HG02763 (cell line): ENCODE measurements around the gene HOXC10.

Experiments
- ATAC-seq: cut with Tn5 transposase; IDR thresholded peaks from one replicate; pipeline ENCODE4 v1.9.1; 2021; ENCODE audit warnings: mild to moderate bottlenecking, moderate library complexity; ENCODE audit not compliant: unreplicated experiment

HOXC10 gene

GRCh38 chr12:53964315-53964713 is 20.6 kb upstream of the HOXC10 start:
- no peak for ATAC-seq

GRCh38 chr12:53965281-53966084 is 19.5 kb upstream of the HOXC10 start:
- ATAC-seq = no peak

- no peak for ATAC-seq
These were observed 18.9 kb upstream of the HOXC10 start for GRCh38 chr12:53966085-53966384.

DNA sequence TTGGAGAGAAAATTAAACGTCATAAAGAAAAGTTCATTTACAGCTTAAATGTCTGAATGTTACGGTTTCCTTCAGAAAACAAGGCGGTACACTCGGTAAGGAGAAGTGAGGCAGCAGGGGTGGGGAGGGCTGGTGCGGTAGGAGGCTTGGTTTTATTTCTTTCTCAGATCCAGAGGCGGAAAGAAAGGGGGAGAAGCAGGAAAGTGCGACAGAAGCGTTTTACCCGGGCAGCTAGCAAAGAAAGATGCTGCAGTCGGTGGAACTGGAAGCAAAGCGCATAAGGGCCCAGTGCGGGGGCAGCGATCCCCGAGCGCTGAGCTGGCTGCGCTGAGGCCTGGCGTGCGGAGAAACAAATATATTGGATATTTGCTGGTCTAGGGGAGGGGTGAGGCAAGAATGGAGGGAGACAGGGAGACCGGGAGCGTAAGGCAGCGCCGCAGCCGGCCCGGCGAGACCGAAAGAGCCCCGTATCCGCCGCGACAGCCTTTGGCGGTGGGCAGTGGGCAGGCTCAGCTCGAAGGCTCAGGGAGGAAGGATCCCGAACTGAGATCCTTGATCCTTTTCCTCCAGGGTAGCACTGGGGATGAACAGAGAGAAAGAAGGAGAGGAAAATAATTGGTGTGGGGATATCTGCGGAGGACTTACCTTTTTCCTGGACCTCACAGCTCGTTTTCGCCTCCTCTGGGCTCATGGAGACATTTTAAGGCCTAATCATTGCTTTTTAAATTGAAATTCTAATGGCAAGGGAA is 18.4 kb upstream of the HOXC10 start:
- ATAC-seq = no peak

DNA sequence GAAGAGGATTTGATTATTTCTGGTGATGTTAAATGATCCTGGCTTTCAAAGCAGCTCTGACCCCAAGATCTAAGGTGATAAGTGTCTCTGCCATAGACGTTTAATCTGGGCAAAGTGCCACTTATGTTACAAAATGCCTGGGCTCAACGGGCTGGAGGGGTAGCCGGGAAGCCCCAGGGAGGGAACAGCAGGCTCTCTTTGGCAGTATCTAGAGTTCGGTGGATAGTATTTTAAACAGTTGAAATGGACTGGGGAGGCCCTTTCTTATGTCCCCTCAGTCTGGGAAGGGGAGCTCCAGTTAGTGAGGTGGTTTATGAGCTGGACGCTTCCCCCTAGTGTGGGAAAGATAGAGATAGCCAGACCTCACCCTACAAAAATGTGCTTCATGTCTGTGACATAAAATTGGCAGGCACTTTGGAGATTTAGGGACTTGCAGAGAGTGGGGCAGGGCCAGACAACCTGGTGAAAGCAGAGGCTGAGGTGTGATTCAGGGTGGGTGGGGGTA is 17.5 kb upstream of the HOXC10 start:
- no peak for ATAC-seq

DNA sequence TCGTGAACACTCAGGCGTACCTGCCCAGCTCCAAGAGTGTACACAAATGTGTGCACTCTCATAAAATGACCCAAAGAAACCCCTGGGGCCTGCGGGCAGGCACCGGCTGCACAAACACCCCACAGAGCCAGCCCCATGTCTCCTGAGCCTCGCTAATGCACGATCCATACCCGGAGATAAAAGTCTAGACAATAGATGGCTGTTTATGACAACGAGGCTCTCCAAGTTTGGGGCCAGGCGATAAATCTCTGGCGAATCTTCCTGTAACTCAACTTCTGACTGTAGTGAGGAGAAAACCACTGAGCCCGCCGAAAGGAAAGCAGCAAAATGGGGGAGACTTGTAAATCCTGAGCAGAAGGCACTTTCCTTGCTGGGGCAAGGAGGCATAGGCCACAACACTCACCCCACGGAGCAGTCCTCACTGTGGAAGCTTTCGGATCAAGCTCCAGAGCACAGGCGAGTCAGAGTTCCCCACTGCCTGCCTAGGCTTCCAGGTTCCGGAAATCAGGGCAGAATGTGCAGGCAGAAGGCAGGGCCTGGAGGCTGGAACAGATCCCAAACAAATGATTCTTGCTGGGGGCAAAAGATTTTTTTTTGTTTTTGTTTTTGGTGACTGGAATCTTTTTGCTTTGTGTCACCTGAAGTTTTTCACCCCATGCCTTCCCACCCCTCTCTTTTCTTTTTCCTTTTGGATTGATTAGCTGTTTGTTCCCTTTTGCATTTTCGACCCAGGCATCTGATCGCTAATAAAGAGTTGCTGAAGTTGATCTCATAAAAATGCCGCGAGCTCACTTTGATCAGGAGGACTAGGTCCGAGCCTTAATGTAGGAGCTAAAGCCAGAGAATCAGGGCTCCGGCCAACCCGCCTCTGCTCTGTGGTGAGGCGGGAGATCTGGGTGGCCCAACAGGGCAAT is 16.5 kb upstream of the HOXC10 start:
- ATAC-seq = no peak

DNA sequence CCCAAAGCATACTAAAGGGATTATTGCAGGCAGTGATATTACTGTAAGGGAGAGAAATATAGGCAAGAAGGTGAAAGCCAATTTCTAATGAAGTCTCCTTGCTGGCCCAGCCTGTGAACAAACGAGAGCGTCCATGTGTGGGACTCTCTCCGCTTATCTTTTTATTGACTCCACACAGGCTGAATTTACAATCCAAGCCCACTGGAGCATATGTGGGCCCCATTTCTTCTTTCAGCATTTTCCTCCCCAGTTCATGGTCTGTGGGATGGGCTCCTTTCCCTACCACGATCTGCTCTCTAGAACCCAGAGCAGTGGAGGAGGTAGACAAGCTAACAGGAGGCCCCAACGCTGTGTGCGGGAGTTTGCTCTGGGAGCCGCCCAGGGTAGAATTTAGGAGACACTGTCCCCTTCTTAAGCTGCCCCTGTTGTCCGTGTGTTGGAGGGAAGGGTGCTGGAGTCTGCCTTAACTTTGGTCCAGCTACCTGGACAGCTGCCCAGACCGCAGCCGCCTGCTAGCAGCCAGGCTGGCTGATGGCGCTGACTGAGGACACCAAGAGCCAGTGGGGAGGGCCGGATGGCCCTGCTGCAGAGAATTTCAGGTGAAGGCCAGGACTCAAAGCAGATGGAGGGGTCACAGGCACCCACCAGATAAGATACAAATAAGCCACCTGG is 15.2 kb upstream of the HOXC10 start:
- no peak for ATAC-seq

DNA sequence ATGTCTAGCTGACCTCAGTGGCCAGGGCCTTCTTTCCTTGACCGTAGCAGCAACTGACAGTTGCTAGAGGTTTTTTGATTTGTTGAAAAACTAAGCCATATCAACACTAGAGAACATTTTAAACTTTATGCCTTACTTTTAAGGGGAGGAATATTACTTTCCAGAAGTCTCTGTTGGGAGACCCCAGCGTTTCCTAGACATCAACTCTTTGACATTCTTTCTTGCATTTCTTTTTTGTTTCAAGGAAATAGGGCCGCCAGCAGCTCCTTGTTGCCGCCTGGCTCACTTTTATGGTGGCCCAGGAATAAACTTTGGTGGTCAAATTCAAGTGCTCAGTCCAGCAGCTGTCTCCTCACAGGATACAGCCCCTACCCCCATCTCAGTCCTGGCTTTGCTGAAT is 14.5 kb upstream of the HOXC10 start:
- no peak for ATAC-seq

- ATAC-seq = no peak
These were observed 13.8 kb upstream of the HOXC10 start for GRCh38 chr12:53971129-53971528.

GRCh38 chr12:53971686-53972085 is 13.3 kb upstream of the HOXC10 start:
- no peak for ATAC-seq

GRCh38 chr12:53972152-53972702 is 12.7 kb upstream of the HOXC10 start:
- no peak for ATAC-seq

DNA sequence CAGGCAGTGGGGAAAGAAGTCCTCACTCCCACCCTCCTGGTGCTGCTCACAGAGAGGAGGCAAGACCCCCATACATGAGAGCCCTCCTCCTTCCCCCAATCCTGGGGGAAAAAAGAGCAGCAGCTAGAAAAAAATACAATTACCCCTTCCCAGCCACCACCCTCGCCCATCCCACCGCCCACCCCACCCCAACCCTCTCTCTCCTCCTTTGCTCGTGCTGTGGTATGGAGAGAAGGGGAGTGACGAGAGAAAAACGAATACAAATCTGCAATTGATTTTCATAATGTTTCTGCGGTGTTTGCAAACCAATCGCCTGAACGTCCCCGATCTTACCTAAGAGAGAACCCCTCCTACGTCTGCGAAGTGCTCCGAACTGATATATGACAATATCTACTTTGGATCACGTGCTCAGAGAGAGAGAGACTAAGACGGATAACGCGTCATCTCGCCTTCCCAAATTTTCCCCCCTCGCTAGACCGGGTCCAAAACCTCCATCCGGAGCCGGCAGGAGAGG is 12.2 kb upstream of the HOXC10 start, which contains the start of gene HOXC11:
HOXC11 (plus strand) TSS at position 405 of the 514 bp plus-strand sequence. CDS start 116 bp downstream, outside the sequence.
- no peak for ATAC-seq

- ATAC-seq = no peak
These were observed 11.5 kb upstream of the HOXC10 start for GRCh38 chr12:53973236-53974042.

GRCh38 chr12:53974084-53975063 is 10.6 kb upstream of the HOXC10 start, which contains the start of gene HOTAIR:
Gene HOTAIR, minus strand, starts transcription at chr12:53974954.
- no peak for ATAC-seq

DNA sequence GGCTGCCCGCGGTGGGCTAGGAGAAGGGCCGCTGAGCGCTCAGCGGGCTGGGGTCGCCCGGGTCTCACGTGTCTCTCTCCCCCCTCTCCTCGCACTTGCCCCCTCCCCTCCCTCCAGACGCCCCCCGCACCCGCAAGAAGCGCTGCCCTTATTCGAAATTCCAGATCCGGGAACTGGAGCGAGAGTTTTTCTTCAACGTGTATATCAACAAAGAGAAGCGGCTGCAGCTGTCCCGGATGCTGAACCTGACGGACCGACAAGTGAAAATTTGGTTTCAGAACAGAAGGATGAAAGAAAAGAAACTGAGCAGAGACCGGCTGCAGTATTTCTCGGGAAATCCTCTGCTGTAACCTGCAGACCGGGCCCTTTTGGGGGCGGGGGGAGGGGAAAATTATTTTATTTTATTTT is 9.9 kb upstream of the HOXC10 start:
- no peak for ATAC-seq

- no peak for ATAC-seq
These were observed 9.3 kb upstream of the HOXC10 start for GRCh38 chr12:53975479-53976152.

DNA sequence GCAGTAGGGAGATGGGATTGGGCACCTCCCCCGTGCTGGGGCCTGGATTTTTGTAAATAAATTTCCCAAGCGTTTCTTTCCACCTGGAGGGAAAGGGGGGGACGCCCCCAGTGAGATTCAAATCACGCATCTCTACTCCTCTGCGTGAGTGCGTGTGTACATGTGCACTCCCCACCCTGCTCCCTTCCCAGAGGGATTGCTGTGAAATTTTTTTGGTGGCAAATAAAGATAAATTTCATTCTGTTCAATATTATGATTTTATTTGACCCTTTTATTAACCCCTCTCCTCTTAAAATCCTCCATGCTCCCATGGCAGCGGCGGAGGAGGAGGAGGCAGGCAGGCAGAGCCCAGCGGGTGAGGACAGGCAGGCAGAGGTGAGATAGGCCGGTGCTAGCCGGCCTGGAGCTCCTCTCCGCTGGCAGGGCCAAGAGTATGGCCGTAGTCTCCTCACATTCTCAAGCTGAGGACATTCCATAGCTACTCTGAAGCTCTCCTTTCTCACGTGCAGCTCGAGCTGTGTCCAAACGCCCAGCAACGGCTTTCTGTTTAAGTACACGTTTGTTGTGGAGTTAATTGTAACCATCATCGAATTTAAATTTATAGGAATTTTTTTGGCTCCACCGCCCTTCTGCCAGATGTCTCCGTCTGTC is 8.6 kb upstream of the HOXC10 start:
- ATAC-seq = no peak
